KMS-11 (cell line): ENCODE results near the gene COL15A1.

ENCODE experiments used
- H2AFZ ChIP-seq: fragments of 200-600 bp; sonication (generic); 2 replicates; pipeline ENCODE4 v1.6.1; 2016; ENCODE audit warnings: antibody characterized with exemption, mixed run types, low read depth
- H3K27ac ChIP-seq: fragments of 200-600 bp; sonication (generic); 2 replicates; pipeline ENCODE4 v1.6.1; 2016; ENCODE audit warnings: mild to moderate bottlenecking, mixed run types
- H3K27me3 ChIP-seq: fragments of 200-600 bp; sonication (generic); 2 replicates; pipeline ENCODE4 v1.6.1; 2017; ENCODE audit warnings: mild to moderate bottlenecking, low read depth, mixed run types, moderate library complexity; ENCODE audit not compliant: insufficient read depth
- H3K36me3 ChIP-seq: fragments of 200-600 bp; sonication (generic); 2 replicates; pipeline ENCODE4 v1.6.1; 2017; ENCODE audit warnings: mild to moderate bottlenecking, mixed run types; ENCODE audit not compliant: insufficient read depth
- H3K4me1 ChIP-seq: fragments of 200-600 bp; sonication (generic); 2 replicates; pipeline ENCODE4 v1.6.1; 2016; ENCODE audit warnings: mild to moderate bottlenecking, low read depth, mixed run types; ENCODE audit not compliant: poor library complexity, severe bottlenecking
- H3K4me2 ChIP-seq: fragments of 200-600 bp; sonication (generic); 2 replicates; pipeline ENCODE4 v1.7.0; 2016; ENCODE audit warnings: mild to moderate bottlenecking, mixed run types
- H3K4me3 ChIP-seq: fragments of 200-600 bp; sonication (generic); IDR thresholded peaks from 2 replicates; pipeline ENCODE4 v1.6.1; 2017; ENCODE audit warnings: low read depth, low read length, mixed read lengths; ENCODE audit not compliant: insufficient read depth
- H3K79me2 ChIP-seq: fragments of 200-600 bp; sonication (generic); 2 replicates; pipeline ENCODE4 v1.6.1; 2016; ENCODE audit warnings: low read depth, mixed run types; ENCODE audit not compliant: insufficient read depth
- H3K9ac ChIP-seq: fragments of 200-600 bp; sonication (generic); 2 replicates; pipeline ENCODE4 v1.6.1; 2016; ENCODE audit warnings: mild to moderate bottlenecking, mixed run types
- H4K20me1 ChIP-seq: fragments of 200-600 bp; sonication (generic); 2 replicates; pipeline ENCODE4 v1.6.1; 2016; ENCODE audit warnings: mild to moderate bottlenecking, mixed run types; ENCODE audit not compliant: insufficient read depth
- TF ChIP-seq, protein P1 (sequence below): fragments of 200-600 bp; sonication (generic); conservative IDR thresholded peaks from 2 replicates; pipeline ENCODE4 v1.6.1; 2017; ENCODE audit warnings: low read depth, mild to moderate bottlenecking, antibody characterized with exemption, low read length, moderate library complexity, mixed read lengths

Gene COL15A1

DNA sequence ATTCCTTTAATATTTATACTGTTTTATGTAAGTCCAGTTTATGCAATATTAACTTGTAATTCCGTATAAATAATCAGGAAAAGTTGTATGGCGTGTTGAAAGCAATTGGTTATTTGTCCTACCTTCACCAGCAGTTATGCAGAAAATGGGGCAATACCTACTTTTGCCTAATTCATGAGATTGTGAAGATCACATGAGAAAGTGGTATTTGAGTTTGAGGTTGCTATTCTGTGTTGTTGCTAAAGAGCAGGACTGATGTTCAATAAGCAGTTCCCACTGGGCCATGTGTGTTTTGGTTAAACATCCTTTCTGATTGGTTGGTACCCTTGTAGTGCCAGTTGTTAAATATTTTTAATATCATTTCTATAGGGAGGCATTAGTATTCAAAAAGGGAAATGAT is 164.4 kb downstream of the COL15A1 start:
- H2AFZ ChIP-seq = no peak overlapping the region
- peaks cover 30% of the 10 kb centered on the region for H3K4me1 ChIP-seq
- no peaks in the 10 kb centered on the region for H4K20me1 ChIP-seq
- TF ChIP-seq, protein P1, sequence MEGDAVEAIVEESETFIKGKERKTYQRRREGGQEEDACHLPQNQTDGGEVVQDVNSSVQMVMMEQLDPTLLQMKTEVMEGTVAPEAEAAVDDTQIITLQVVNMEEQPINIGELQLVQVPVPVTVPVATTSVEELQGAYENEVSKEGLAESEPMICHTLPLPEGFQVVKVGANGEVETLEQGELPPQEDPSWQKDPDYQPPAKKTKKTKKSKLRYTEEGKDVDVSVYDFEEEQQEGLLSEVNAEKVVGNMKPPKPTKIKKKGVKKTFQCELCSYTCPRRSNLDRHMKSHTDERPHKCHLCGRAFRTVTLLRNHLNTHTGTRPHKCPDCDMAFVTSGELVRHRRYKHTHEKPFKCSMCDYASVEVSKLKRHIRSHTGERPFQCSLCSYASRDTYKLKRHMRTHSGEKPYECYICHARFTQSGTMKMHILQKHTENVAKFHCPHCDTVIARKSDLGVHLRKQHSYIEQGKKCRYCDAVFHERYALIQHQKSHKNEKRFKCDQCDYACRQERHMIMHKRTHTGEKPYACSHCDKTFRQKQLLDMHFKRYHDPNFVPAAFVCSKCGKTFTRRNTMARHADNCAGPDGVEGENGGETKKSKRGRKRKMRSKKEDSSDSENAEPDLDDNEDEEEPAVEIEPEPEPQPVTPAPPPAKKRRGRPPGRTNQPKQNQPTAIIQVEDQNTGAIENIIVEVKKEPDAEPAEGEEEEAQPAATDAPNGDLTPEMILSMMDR = no peak
- H3K36me3 ChIP-seq = no peaks in the 10 kb centered on the region
- no peaks in the 10 kb centered on the region for H3K27me3 ChIP-seq
- no peak overlapping the region for H3K27ac ChIP-seq
- no peak overlapping the region for H3K9ac ChIP-seq
- no peak overlapping the region for H3K4me2 ChIP-seq
- H3K4me3 ChIP-seq = no peak overlapping the region
- H3K79me2 ChIP-seq = peaks cover 35% of the 10 kb centered on the region; the same call in 1 of the 2 replicates

DNA sequence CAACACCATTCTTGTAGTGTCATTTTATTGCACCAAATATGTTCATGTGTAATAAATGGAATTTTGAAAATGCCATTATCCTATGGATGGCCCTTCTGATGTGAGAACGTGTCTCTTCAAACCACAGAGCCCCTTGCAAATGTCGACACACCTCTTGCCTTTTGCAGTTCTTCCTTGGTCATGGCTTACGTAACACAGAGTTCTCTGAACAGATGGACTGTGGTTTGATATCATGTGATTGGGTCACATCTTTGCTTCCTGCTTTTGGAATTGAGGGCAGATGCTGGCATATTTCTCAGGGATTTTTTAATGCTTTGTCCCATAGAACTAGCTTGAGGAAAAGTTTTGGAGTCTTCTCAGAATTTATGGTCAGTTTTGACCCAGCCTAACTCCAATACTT is 165.8 kb downstream of the COL15A1 start:
- TF ChIP-seq, protein P1 = no peak
- H3K4me3 ChIP-seq = no peak overlapping the region
- no peak overlapping the region for H3K27ac ChIP-seq
- peaks cover 35% of the 10 kb centered on the region; the same call in 1 of the 2 replicates for H3K79me2 ChIP-seq
- H3K27me3 ChIP-seq = no peaks in the 10 kb centered on the region
- H3K4me1 ChIP-seq = peaks cover 22% of the 10 kb centered on the region
- no peak overlapping the region for H3K9ac ChIP-seq
- no peak overlapping the region for H2AFZ ChIP-seq
- no peak overlapping the region for H3K4me2 ChIP-seq
- no peaks in the 10 kb centered on the region for H4K20me1 ChIP-seq
- no peaks in the 10 kb centered on the region for H3K36me3 ChIP-seq

DNA sequence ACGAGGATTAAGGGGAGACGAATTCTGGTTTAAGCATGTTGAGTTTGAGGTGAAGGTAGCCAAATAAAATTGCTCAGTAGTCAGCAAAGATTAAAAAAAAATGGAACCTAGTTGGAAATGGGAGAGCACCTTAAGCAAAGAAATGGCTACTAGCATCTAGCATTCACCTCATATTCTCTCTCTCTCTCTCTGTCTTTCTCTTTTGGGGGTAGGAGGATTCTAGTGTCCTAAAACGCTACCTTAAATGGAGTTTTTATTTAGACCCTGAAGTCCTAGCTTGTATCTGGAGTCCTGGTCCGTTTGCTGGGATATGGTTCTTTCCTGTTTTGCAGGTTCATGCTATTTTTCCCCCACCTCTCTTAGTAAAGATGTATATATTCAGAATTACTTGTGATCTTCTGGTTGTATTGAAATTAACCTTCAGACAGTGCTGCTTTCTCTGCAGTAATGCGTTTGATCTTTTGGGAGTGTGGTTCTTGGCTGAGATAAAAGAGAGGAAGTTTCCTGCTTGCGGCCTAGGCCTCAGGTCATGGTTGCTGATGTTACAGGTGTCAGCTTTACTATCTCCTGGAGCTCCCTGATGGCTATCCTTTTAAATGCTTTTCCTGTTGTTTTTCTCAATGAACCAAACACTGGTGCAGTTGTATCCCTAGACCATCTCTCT is 169.2 kb downstream of the COL15A1 start:
- no peak overlapping the region for H3K4me3 ChIP-seq
- no peak overlapping the region for H3K4me2 ChIP-seq
- no peaks in the 10 kb centered on the region for H3K36me3 ChIP-seq
- H3K27ac ChIP-seq = no peak overlapping the region
- no peak overlapping the region for H2AFZ ChIP-seq
- H3K79me2 ChIP-seq = peaks cover 26% of the 10 kb centered on the region; the same call in 1 of the 2 replicates
- TF ChIP-seq, protein P1 = no peak
- no peaks in the 10 kb centered on the region for H4K20me1 ChIP-seq
- peaks cover 7% of the 10 kb centered on the region for H3K4me1 ChIP-seq
- no peaks in the 10 kb centered on the region for H3K27me3 ChIP-seq
- no peak overlapping the region for H3K9ac ChIP-seq

DNA sequence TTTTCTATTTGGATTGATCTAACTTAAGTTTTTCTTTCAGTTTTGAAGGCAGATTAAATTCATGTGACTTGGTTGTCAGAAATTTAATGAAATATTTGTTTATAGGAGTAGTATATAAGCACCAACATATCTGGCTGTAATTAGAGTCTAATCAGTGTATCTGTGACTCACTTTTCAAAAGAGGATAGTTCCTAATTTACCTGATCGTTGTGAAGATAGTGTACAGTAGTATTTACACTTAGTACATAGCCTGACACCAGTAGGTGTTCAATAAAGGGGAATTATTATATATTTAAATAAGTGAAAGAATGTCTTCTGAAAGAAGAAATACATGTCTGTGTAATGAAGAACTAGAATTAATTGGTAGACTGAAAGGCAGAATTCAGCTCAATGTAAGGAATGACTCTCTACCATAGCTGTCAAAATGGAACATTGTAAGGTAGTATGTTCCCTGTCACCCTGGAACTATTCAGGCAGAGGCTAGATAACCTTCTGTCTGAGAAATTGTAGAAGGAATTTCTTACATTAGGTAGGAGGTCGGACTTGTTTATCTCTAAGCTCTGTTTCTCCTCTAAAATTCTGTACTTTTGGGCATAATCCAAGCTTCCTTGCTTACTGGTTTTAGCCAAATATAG is 169.8 kb downstream of the COL15A1 start:
- H3K79me2 ChIP-seq = peaks cover 25% of the 10 kb centered on the region; the same call in 1 of the 2 replicates
- H4K20me1 ChIP-seq = no peaks in the 10 kb centered on the region
- TF ChIP-seq, protein P1 = no peak

More for the DNA sequence above, 169.8 kb downstream of the COL15A1 start:
- Histone ChIP-seq H3K27me3 (no peaks in the 10 kb centered on the region), H3K27ac (no peak overlapping the region), H3K4me3 (no peak overlapping the region), H2AFZ (no peak overlapping the region), H3K4me1 (peaks cover 8% of the 10 kb centered on the region), H3K36me3 (no peaks in the 10 kb centered on the region), H3K9ac (no peak overlapping the region), H3K4me2 (no peak overlapping the region)
